ENCODE measurements around the gene ZNF346. TPM values are rescaled to one million over a fixed set of nuclear protein-coding genes. Genes with fewer than 3 reads are reported as not detected.

The ZNF346 gene
- total RNA-seq, 5 donors from 2014 or later (not counting 1 experiment from before 2014, with no cell fraction given) = 22.8 to 25.7 (median 24.8) TPM

DNA sequence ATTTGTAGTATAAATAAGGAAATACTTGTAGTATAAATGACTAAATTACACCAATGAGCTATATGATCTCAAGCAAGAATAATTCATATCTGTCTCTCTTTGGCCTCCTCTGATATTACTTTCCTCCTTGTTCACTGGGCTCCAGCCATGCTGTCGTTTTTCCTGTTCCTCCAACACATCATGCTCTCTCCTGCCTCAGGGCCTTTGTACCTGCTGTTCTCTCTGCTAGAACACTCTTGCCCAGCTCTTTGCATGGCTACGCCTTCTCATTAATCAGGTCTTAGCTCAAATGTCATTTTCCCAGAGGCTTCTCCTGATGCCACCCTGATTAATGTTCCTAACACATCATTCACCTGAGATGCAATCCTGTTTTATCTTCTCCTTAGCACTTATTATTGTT lies 2.5 kb upstream of the ZNF346 start:
- Histone ChIP-seq H3K27ac (ENCODE audit: low read length) (no peak overlapping the region), H3K36me3 (ENCODE audit: control insufficient read depth in 2 of 2, extremely low read depth in 1 of 2, insufficient read depth in 1 of 2, low read length in 1 of 2) (no peaks in the 10 kb centered on the region), H3K27me3 (replicated peaks in 1 of 2; ENCODE audit: control insufficient read depth in 2 of 2, extremely low read depth in 1 of 2, insufficient read depth in 2 of 2, low read length in 1 of 2) (no peaks in the 10 kb centered on the region), H3K4me1 (ENCODE audit: control insufficient read depth in 1 of 2, extremely low read depth in 1 of 2, insufficient read depth in 2 of 2, low read length in 2 of 2) (peaks cover 5 to 27% of the 10 kb centered on the region in 2 experiments), H3K4me3 (ENCODE audit: control insufficient read depth in 1 of 2, extremely low read depth in 1 of 2, low read length in 1 of 2) (no peak overlapping the region), H3K9me3 (no peaks in the 10 kb centered on the region)
- Mint-ChIP-seq H3K4me1 (peaks cover 31 to 41% (median 35%) of the 10 kb centered on the region in 3 donors), H3K9me3 (no peaks in the 10 kb centered on the region), H3K4me3 (no peak overlapping the region), H3K27me3 (no peaks in the 10 kb centered on the region), H3K27ac (no peak overlapping the region), H3K36me3 (peaks cover 4% of the 10 kb centered on the region)
- ChIA-PET CTCF (interaction anchor here in 1 of 2 donors (1.3 kb wide), 1 partner anchor 14 kb away, joined by 3 read pairs; no protein-coding TSS in a partner anchor), POLR2A (interaction anchor here in 1 of 2 donors (0.5 to 1.0 kb wide), 2 partner anchors 11 to 13 kb away, joined by 3 to 9 read pairs; no protein-coding TSS in a partner anchor)
- 100% methylated on average over 2 of the region's 2 CpGs for WGBS (ENCODE audit: insufficient coverage)
- no peak for ATAC-seq (replicated peaks in 1 of 4)
- DNase-seq = no peak

DNA sequence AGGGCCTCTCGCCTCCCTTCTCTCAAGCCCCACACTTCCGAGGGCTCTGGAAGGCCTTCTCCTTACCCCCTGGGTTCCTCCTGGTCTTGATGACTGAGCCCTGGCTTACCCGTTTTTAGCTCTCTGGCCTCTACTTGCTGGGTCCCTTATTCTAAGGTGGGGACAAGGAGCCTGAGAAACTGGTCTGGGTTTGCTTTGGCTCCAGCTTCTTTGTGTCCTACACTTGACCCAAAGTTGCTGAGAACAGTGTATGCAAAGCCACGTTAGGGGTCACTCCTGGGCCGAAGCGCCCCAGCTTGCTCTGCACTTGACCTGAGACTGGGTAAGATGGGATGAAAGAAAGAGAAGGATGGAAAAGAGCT lies 788 bp downstream of the ZNF346 start:
- peaks cover 5 to 27% of the 10 kb centered on the region in 2 experiments for H3K4me1 ChIP-seq (ENCODE audit: control insufficient read depth in 1 of 2, extremely low read depth in 1 of 2, insufficient read depth in 2 of 2, low read length in 2 of 2)
- Mint-ChIP-seq H3K9me3 (no peaks in the 10 kb centered on the region), H3K4me1 (peaks cover 38 to 56% (median 47%) of the 10 kb centered on the region in 3 donors), H3K4me3 (peak overlapping the region; percentile 93 to 99 (median 94)), H3K27ac (peak overlapping the region; percentile 93 to 99), H3K27me3 (no peaks in the 10 kb centered on the region), H3K36me3 (peaks cover 12% of the 10 kb centered on the region)
- DNase-seq (peak in 8 of 35 experiments; percentile 0 to 17 (median 4)), ATAC-seq (replicated peaks in 1 of 4) (peak in 2 of 4 experiments; percentile 7 to 12)
- H3K4me3 ChIP-seq (ENCODE audit: control insufficient read depth in 1 of 2, extremely low read depth in 1 of 2, low read length in 1 of 2) = peak overlapping the region; percentile 93 to 94
- no peaks in the 10 kb centered on the region for H3K27me3 ChIP-seq (replicated peaks in 1 of 2; ENCODE audit: control insufficient read depth in 2 of 2, extremely low read depth in 1 of 2, insufficient read depth in 2 of 2, low read length in 1 of 2)
- peaks cover 0 to 3% of the 10 kb centered on the region in 2 donors for H3K36me3 ChIP-seq (ENCODE audit: control insufficient read depth in 2 of 2, extremely low read depth in 1 of 2, insufficient read depth in 1 of 2, low read length in 1 of 2)
- ChIA-PET CTCF (no interaction called here), POLR2A (interaction anchor here (0.5 to 0.6 kb wide), 2 partner anchors 8 to 58 kb away, joined by 6 to 8 read pairs; no protein-coding TSS in a partner anchor)
- 14% methylated on average over 1 of the region's 6 CpGs for WGBS (ENCODE audit: insufficient coverage)
- H3K9me3 ChIP-seq = no peaks in the 10 kb centered on the region
- H3K27ac ChIP-seq (ENCODE audit: low read length) = peak overlapping the region; percentile 76

DNA sequence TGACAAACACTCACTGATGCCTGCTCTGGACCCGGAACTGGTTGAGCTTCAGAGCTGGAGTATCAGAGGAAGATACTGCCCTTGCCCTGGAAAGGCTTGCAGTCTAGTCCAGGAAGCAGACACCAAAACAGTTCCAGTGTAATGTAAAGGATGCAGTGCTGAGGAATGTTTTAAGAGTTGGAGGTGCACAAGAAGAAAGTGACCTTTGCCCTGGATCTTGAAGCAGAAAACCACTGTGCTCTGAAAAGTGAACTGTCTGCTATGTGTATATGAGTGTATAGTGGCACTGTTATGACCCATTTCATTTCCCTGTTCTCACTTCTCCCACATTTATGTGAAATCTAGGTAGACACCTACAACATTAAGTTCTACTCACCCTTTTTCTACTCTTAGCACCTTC lies 2.1 kb downstream of the ZNF346 start:
- WGBS (ENCODE audit: insufficient coverage) = 100% methylated on average over 1 of the region's 1 CpG
- Mint-ChIP-seq H3K4me1 (peaks cover 38 to 56% (median 47%) of the 10 kb centered on the region in 3 donors), H3K27me3 (no peaks in the 10 kb centered on the region), H3K4me3 (peak overlapping the region in 2 of 3 donors; percentile 17 to 52), H3K27ac (peak overlapping the region; percentile 24 to 65), H3K36me3 (peaks cover 17% of the 10 kb centered on the region), H3K9me3 (peaks cover 0 to 3% (median 0%) of the 10 kb centered on the region in 3 donors)
- peaks cover 5 to 27% of the 10 kb centered on the region in 2 experiments for H3K4me1 ChIP-seq (ENCODE audit: control insufficient read depth in 1 of 2, extremely low read depth in 1 of 2, insufficient read depth in 2 of 2, low read length in 2 of 2)
- no peak for DNase-seq
- POLR2A ChIA-PET = no interaction called here
- no peak overlapping the region for H3K4me3 ChIP-seq (ENCODE audit: control insufficient read depth in 1 of 2, extremely low read depth in 1 of 2, low read length in 1 of 2)
- no peaks in the 10 kb centered on the region for H3K27me3 ChIP-seq (replicated peaks in 1 of 2; ENCODE audit: control insufficient read depth in 2 of 2, extremely low read depth in 1 of 2, insufficient read depth in 2 of 2, low read length in 1 of 2)
- H3K9me3 ChIP-seq = no peaks in the 10 kb centered on the region
- CTCF ChIA-PET = interaction anchor here in 1 of 2 donors (0.5 kb wide), 1 partner anchor 280 kb away, joined by 3 read pairs; no protein-coding TSS in a partner anchor
- H3K36me3 ChIP-seq (ENCODE audit: control insufficient read depth in 2 of 2, extremely low read depth in 1 of 2, insufficient read depth in 1 of 2, low read length in 1 of 2) = peaks cover 0 to 3% of the 10 kb centered on the region in 2 donors
- H3K27ac ChIP-seq (ENCODE audit: low read length) = no peak overlapping the region
- ATAC-seq (replicated peaks in 1 of 4) = no peak

DNA sequence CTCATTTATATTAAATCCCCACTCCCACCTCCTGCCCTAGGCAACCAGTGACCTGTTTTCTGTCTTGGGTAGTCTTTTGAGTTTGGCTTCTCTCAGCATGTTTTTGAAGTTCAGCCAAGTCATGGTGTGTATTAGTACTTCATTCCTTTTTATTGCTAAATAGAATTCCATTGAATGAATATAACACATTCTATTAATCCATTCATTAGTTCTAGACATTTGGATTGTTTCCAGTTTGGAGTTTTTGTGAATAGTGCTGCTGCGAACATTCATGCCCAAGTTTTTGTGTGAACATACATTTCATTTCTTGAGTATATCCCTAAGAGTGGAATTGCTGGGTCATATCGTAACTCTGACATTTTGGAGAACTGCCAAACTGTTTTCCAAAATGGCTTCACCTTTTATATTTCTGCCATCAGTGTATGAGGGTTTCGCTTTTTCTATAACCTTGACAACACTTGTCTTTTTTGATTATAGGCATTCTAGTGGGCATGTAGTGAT lies 2.7 kb downstream of the ZNF346 start:
- Mint-ChIP-seq H3K27ac (peak overlapping the region; percentile 24 to 65), H3K36me3 (peaks cover 20% of the 10 kb centered on the region), H3K4me1 (peaks cover 39 to 55% (median 47%) of the 10 kb centered on the region in 3 donors), H3K4me3 (peak overlapping the region; percentile 4 to 52 (median 17)), H3K27me3 (no peaks in the 10 kb centered on the region), H3K9me3 (peaks cover 0 to 3% (median 0%) of the 10 kb centered on the region in 3 donors)
- ChIA-PET POLR2A (no interaction called here), CTCF (no interaction called here)
- WGBS (ENCODE audit: insufficient coverage) = 100% methylated on average over 1 of the region's 3 CpGs
- no peak overlapping the region for H3K27ac ChIP-seq (ENCODE audit: low read length)
- H3K27me3 ChIP-seq (replicated peaks in 1 of 2; ENCODE audit: control insufficient read depth in 2 of 2, extremely low read depth in 1 of 2, insufficient read depth in 2 of 2, low read length in 1 of 2) = no peaks in the 10 kb centered on the region
- H3K36me3 ChIP-seq (ENCODE audit: control insufficient read depth in 2 of 2, extremely low read depth in 1 of 2, insufficient read depth in 1 of 2, low read length in 1 of 2) = peaks cover 0 to 3% of the 10 kb centered on the region in 2 donors
- peaks cover 5 to 27% of the 10 kb centered on the region in 2 experiments for H3K4me1 ChIP-seq (ENCODE audit: control insufficient read depth in 1 of 2, extremely low read depth in 1 of 2, insufficient read depth in 2 of 2, low read length in 2 of 2)
- ATAC-seq (replicated peaks in 1 of 4) = no peak
- DNase-seq = no peak
- H3K4me3 ChIP-seq (ENCODE audit: control insufficient read depth in 1 of 2, extremely low read depth in 1 of 2, low read length in 1 of 2) = no peak overlapping the region
- no peaks in the 10 kb centered on the region for H3K9me3 ChIP-seq

DNA sequence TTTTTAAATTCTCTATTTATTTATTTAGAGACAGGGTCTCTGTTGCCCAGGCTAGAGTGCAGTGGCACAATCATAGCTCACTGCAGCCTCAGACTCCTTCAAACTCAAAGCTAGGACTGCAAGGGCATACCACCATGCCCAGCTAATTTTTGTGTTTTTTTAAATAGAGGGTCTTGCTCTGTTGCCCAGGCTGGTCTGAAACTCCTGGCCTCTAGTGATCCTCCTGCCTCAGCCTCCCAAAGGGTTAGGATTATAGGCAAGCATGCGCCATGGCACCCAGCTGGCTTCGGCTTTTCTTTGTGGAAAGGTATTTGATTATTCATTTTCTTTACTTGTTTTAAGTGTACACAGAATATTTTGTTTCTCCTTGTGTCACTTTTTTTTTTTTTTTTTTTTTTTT lies 5.2 kb downstream of the ZNF346 start:
- Histone ChIP-seq H3K4me1 (ENCODE audit: control insufficient read depth in 1 of 2, extremely low read depth in 1 of 2, insufficient read depth in 2 of 2, low read length in 2 of 2) (peaks cover 2 to 13% of the 10 kb centered on the region in 2 experiments), H3K36me3 (ENCODE audit: control insufficient read depth in 2 of 2, extremely low read depth in 1 of 2, insufficient read depth in 1 of 2, low read length in 1 of 2) (peaks cover 3% of the 10 kb centered on the region in 2 donors), H3K9me3 (no peaks in the 10 kb centered on the region), H3K27ac (ENCODE audit: low read length) (no peak overlapping the region), H3K4me3 (ENCODE audit: control insufficient read depth in 1 of 2, extremely low read depth in 1 of 2, low read length in 1 of 2) (no peak overlapping the region), H3K27me3 (replicated peaks in 1 of 2; ENCODE audit: control insufficient read depth in 2 of 2, extremely low read depth in 1 of 2, insufficient read depth in 2 of 2, low read length in 1 of 2) (no peaks in the 10 kb centered on the region)
- POLR2A ChIA-PET = interaction anchor here (0.6 to 0.7 kb wide), 2 partner anchors 20 to 110 kb away, joined by 11 to 21 read pairs; no protein-coding TSS in a partner anchor
- ATAC-seq (replicated peaks in 1 of 4) = no peak
- WGBS (ENCODE audit: insufficient coverage) = no CpG with 5 or more reads among the region's 2 CpGs
- CTCF ChIA-PET = interaction anchor here (0.6 to 0.8 kb wide), 6 partner anchors 23 to 1121 kb away, joined by 3 to 6 read pairs (median 3); no protein-coding TSS in a partner anchor
- H3K9me3 Mint-ChIP-seq = peaks cover 6 to 9% (median 7%) of the 10 kb centered on the region in 3 donors
- H3K36me3 Mint-ChIP-seq = peaks cover 27% of the 10 kb centered on the region
- H3K27ac Mint-ChIP-seq = no peak overlapping the region
- peaks cover 29 to 35% (median 34%) of the 10 kb centered on the region in 3 donors for H3K4me1 Mint-ChIP-seq
- H3K4me3 Mint-ChIP-seq = no peak overlapping the region
- no peak for DNase-seq
- H3K27me3 Mint-ChIP-seq = no peaks in the 10 kb centered on the region

DNA sequence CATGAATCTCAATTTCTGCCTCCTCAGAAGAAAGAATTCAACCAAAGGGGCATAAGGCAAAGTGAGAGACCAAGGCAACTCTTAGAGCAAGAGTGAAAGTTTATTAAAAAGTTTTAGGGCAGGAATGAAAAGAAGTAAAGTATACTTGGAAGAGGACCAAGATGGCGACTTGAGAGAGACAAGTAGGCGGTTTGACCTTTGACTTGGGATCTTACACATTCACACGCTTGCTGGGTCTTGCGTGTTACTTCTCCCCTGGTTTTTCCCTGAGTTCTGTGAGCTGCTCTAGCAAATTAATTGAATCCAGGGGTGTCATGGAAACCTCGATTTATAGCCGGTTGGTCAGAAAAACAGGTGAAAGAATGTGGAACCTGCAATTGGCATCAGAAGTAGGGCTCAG lies 7.0 kb downstream of the ZNF346 start:
- H3K27ac ChIP-seq (ENCODE audit: low read length) = no peak overlapping the region
- Mint-ChIP-seq H3K4me1 (peaks cover 25 to 31% (median 26%) of the 10 kb centered on the region in 3 donors), H3K9me3 (peaks cover 6 to 9% (median 7%) of the 10 kb centered on the region in 3 donors), H3K36me3 (peaks cover 35% of the 10 kb centered on the region), H3K4me3 (no peak overlapping the region), H3K27ac (no peak overlapping the region), H3K27me3 (no peaks in the 10 kb centered on the region)
- 90% methylated on average over 4 of the region's 6 CpGs for WGBS (ENCODE audit: insufficient coverage)
- ChIA-PET POLR2A (no interaction called here), CTCF (no interaction called here)
- DNase-seq = no peak
- no peaks in the 10 kb centered on the region for H3K9me3 ChIP-seq
- H3K36me3 ChIP-seq (ENCODE audit: control insufficient read depth in 2 of 2, extremely low read depth in 1 of 2, insufficient read depth in 1 of 2, low read length in 1 of 2) = peaks cover 3 to 4% of the 10 kb centered on the region in 2 donors
- H3K27me3 ChIP-seq (replicated peaks in 1 of 2; ENCODE audit: control insufficient read depth in 2 of 2, extremely low read depth in 1 of 2, insufficient read depth in 2 of 2, low read length in 1 of 2) = no peaks in the 10 kb centered on the region
- no peak overlapping the region for H3K4me3 ChIP-seq (ENCODE audit: control insufficient read depth in 1 of 2, extremely low read depth in 1 of 2, low read length in 1 of 2)
- ATAC-seq (replicated peaks in 1 of 4) = no peak
- peaks cover 0 to under 1% of the 10 kb centered on the region in 2 experiments for H3K4me1 ChIP-seq (ENCODE audit: control insufficient read depth in 1 of 2, extremely low read depth in 1 of 2, insufficient read depth in 2 of 2, low read length in 2 of 2)

Data from T-cell (primary cell).